Fibroblast of the aortic adventitia (primary cell): ENCODE measurements around the gene PPP1R3G. TPM values are rescaled to one million over a fixed set of nuclear protein-coding genes. Genes with fewer than 3 reads are reported as not detected.
A peak's percentile ranks its signal among the peaks of the same experiment; 100 is the strongest.

ENCODE experiments used
- DNase-seq: peaks from one replicate; pipeline ENCODE4 v3.0.0-alpha.2; 2010; ENCODE audit warnings: low read depth
- H3K4me3 ChIP-seq: 2 replicates; pipeline ENCODE4 v1.5.1; 2011; ENCODE audit warnings: low read depth, mild to moderate bottlenecking, control low read depth, low read length, moderate library complexity
- CTCF ChIP-seq: IDR thresholded peaks from 2 replicates; pipeline ENCODE4 v1.5.1; 2011; ENCODE audit warnings: mild to moderate bottlenecking, low read length, control low read depth, inconsistent platforms; ENCODE audit not compliant: insufficient read depth
- total RNA-seq: library from RNA; depleted of rRNA; stranded (reverse); fragments of >200 nt; gene quantifications from 2 replicates; pipeline ENCODE4 v1.2.3, GENCODE V29; 2012; ENCODE audit warnings: low replicate concordance

Gene PPP1R3G
- total RNA-seq, 1 donor: 10.1 TPM

- no peak overlapping the region for H3K4me3 ChIP-seq
- no peak for TF ChIP-seq CTCF
- no peak for DNase-seq
These were observed 22.9 kb downstream of the PPP1R3G start for GRCh38 chr6:5108068-5108467.

- no peak overlapping the region for H3K4me3 ChIP-seq
- no peak for TF ChIP-seq CTCF
- no peak for DNase-seq
These were observed 23.5 kb downstream of the PPP1R3G start for GRCh38 chr6:5108536-5109150.

GRCh38 chr6:5109436-5109835, 24.3 kb downstream of the PPP1R3G start:
- no peak for DNase-seq
- no peak for TF ChIP-seq CTCF

GRCh38 chr6:5110246-5110645, 25.1 kb downstream of the PPP1R3G start:
- DNase-seq: no peak
- no peak overlapping the region for H3K4me3 ChIP-seq
- TF ChIP-seq CTCF: no peak

More at GRCh38 chr6:5109436-5109835, 24.3 kb downstream of the PPP1R3G start:
- no peak overlapping the region for H3K4me3 ChIP-seq

GRCh38 chr6:5111626-5112025, 26.5 kb downstream of the PPP1R3G start:
- DNase-seq: no peak
- TF ChIP-seq CTCF: no peak
- no peak overlapping the region for H3K4me3 ChIP-seq

GRCh38 chr6:5112066-5112799, 27.1 kb downstream of the PPP1R3G start:
- no peak for TF ChIP-seq CTCF
- H3K4me3 ChIP-seq: no peak overlapping the region
- DNase-seq: peak; percentile 61

GRCh38 chr6:5113096-5113495, 28.0 kb downstream of the PPP1R3G start:
- no peak for TF ChIP-seq CTCF
- H3K4me3 ChIP-seq: no peak overlapping the region
- no peak for DNase-seq
